Neural progenitor cell (in vitro differentiated cells): ENCODE data around the gene DISP3. TPM values are rescaled to one million over a fixed set of nuclear protein-coding genes. Genes with fewer than 3 reads are reported as not detected.
A peak's percentile ranks its signal among the peaks of the same experiment; 100 is the strongest.

Experiments
- DNase-seq: peaks from one replicate; pipeline ENCODE4 v3.0.0-alpha.2; 2016; ENCODE audit warnings: low spot score
- H2AFZ ChIP-seq: fragments of 200-600 bp; sonication (generic); replicated peaks from 2 replicates; pipeline ENCODE4 v1.6.1; 2016; ENCODE audit warnings: antibody characterized with exemption
- H3F3A ChIP-seq: fragments of 200-600 bp; sonication (generic); 2 replicates; pipeline ENCODE4 v1.6.1; 2016; ENCODE audit warnings: antibody characterized with exemption, low read depth
- H3K27ac ChIP-seq: fragments of 200-600 bp; sonication (generic); 2 replicates; pipeline ENCODE4 v1.5.1; 2016; ENCODE audit warnings: mild to moderate bottlenecking
- H3K27me3 ChIP-seq: fragments of 200-600 bp; sonication (generic); 2 replicates; pipeline ENCODE4 v1.6.1; 2016; ENCODE audit warnings: mild to moderate bottlenecking, moderate library complexity
- H3K36me3 ChIP-seq: fragments of 200-600 bp; sonication (generic); 2 replicates; pipeline ENCODE4 v1.5.1; 2016
- H3K4me1 ChIP-seq: fragments of 200-600 bp; sonication (generic); 2 replicates; pipeline ENCODE4 v1.6.1; 2016; ENCODE audit warnings: mixed run types
- H3K4me2 ChIP-seq: fragments of 200-600 bp; sonication (generic); 2 replicates; pipeline ENCODE4 v1.6.1; 2016
- H3K4me3 ChIP-seq: fragments of 200-600 bp; sonication (generic); 2 replicates; pipeline ENCODE4 v1.5.1; 2016
- H3K79me2 ChIP-seq: fragments of 200-600 bp; sonication (generic); 2 replicates; pipeline ENCODE4 v1.6.1; 2016; ENCODE audit warnings: low read depth
- H3K9ac ChIP-seq: fragments of 200-600 bp; sonication (generic); 2 replicates; pipeline ENCODE4 v1.6.1; 2016
- H3K9me3 ChIP-seq: fragments of 200-600 bp; sonication (generic); 2 replicates; pipeline ENCODE4 v1.5.1; 2016; ENCODE audit warnings: low read depth
- H4K20me1 ChIP-seq: fragments of 200-600 bp; sonication (generic); 2 replicates; pipeline ENCODE4 v1.6.1; 2016; ENCODE audit warnings: low read depth
- H3K27ac Mint-ChIP-seq: 3 replicates; pipeline ENCODE4 v1.8.0; 2021; ENCODE audit warnings: mixed read lengths
- H3K27me3 Mint-ChIP-seq: 2 replicates; pipeline ENCODE4 v1.8.0; 2022; ENCODE audit warnings: low read depth, mild to moderate bottlenecking, inconsistent platforms, moderate library complexity, mixed read lengths; ENCODE audit not compliant: insufficient read depth
- H3K36me3 Mint-ChIP-seq: 3 replicates; pipeline ENCODE4 v1.8.0; 2021; ENCODE audit warnings: mixed read lengths
- H3K4me1 Mint-ChIP-seq: 3 replicates; pipeline ENCODE4 v1.8.0; 2021; ENCODE audit warnings: mixed read lengths
- H3K4me3 Mint-ChIP-seq: 3 replicates; pipeline ENCODE4 v1.8.0; 2021; ENCODE audit warnings: mild to moderate bottlenecking, moderate library complexity, mixed read lengths
- H3K9me3 Mint-ChIP-seq: 3 replicates; pipeline ENCODE4 v1.8.0; 2020; ENCODE audit warnings: mixed read lengths
- EZH2 ChIP-seq: fragments of 200-600 bp; sonication (generic); IDR thresholded peaks from 2 replicates; pipeline ENCODE4 v1.6.1; 2017; ENCODE audit warnings: antibody characterized with exemption, mild to moderate bottlenecking, moderate library complexity
- EZH2phosphoT487 ChIP-seq: fragments of 200-600 bp; sonication (generic); IDR thresholded peaks from 2 replicates; pipeline ENCODE4 v1.6.1; 2017; ENCODE audit warnings: antibody characterized with exemption
- total RNA-seq: library from RNA; depleted of rRNA; stranded (reverse); fragments of >200 nt; gene quantifications from 2 replicates; pipeline ENCODE4 v1.2.3, GENCODE V29; 2015; ENCODE audit warnings: low replicate concordance
- TF ChIP-seq, protein P1 (sequence below): fragments of 200-600 bp; sonication (generic); IDR thresholded peaks from 2 replicates; pipeline ENCODE4 v1.5.1; 2017; ENCODE audit warnings: antibody characterized with exemption, mild to moderate bottlenecking

The DISP3 gene
- total RNA-seq, 1 donor from 2014 or later, result 2.0 TPM

DNA sequence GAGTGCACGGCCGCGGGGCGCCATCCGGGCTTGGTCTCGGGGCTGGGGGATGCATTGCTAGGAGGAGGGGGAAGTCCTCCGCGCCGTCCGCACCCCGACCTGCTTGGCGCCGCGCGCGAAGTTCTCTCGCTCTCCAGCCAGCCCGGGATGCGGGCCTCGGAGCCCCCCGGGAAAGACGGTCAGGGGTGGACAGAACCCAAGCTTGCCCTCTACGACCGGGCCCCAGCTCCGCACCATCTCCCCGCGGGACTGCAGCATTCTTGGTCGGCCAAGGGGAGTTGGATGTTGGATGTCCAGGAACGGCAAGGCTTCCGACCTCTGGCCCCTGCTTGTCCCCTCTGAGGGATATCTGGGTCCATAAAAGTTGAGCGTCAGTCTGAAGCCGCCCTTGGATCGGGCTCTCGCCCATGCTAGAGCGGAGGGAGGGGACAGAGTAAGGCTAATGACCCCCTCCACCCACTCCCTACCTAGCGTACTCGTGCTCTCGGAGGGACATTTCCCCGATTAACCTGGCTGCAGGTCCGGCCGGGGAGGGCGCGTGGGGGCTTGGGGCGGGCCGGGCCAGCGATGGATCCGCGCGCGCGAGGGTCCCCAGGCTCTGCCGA is 522 bp downstream of the DISP3 start:
- Histone ChIP-seq H3F3A (no peaks in the 10 kb centered on the region), H2AFZ (peak overlapping the region; percentile 99), H3K27ac (no peak overlapping the region), H3K9me3 (no peaks in the 10 kb centered on the region), H3K79me2 (no peaks in the 10 kb centered on the region), H3K36me3 (no peaks in the 10 kb centered on the region), H3K4me1 (peaks cover 6% of the 10 kb centered on the region), H3K4me3 (peak overlapping the region; percentile 96), H3K9ac (peak overlapping the region; percentile 98), H3K27me3 (peaks cover 62% of the 10 kb centered on the region), H4K20me1 (peaks cover 48% of the 10 kb centered on the region), H3K4me2 (peak overlapping the region; percentile 99)
- no peaks in the 10 kb centered on the region for H3K9me3 Mint-ChIP-seq
- H3K4me1 Mint-ChIP-seq, result peaks cover 16% of the 10 kb centered on the region
- H3K27me3 Mint-ChIP-seq, result peaks cover 33% of the 10 kb centered on the region
- H3K4me3 Mint-ChIP-seq, result peak overlapping the region; percentile 88
- peak; percentile 44 for DNase-seq
- H3K36me3 Mint-ChIP-seq, result peaks cover 4% of the 10 kb centered on the region
- TF ChIP-seq EZH2phosphoT487, result no peak
- TF ChIP-seq, protein P1, sequence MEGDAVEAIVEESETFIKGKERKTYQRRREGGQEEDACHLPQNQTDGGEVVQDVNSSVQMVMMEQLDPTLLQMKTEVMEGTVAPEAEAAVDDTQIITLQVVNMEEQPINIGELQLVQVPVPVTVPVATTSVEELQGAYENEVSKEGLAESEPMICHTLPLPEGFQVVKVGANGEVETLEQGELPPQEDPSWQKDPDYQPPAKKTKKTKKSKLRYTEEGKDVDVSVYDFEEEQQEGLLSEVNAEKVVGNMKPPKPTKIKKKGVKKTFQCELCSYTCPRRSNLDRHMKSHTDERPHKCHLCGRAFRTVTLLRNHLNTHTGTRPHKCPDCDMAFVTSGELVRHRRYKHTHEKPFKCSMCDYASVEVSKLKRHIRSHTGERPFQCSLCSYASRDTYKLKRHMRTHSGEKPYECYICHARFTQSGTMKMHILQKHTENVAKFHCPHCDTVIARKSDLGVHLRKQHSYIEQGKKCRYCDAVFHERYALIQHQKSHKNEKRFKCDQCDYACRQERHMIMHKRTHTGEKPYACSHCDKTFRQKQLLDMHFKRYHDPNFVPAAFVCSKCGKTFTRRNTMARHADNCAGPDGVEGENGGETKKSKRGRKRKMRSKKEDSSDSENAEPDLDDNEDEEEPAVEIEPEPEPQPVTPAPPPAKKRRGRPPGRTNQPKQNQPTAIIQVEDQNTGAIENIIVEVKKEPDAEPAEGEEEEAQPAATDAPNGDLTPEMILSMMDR, result no peak
- H3K27ac Mint-ChIP-seq, result no peak overlapping the region

DNA sequence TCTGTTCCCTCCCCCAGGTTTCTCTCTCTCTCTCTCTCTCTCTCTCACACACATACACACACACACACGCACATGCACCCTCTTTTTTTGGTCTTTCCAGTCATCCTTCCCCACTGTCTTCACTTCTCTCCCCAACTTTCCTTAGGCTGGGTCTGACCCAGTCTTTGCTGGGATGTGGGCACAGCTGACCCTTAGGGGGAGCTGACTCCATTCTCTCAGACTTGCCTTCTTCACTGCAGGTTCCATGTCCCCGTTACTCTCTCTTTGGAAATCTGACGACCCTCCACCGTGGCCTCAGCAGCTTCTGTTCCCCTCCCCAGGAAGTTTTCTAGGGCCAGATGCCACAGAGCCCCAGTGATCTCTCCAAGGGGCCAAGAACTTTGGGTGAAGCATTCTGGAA is 2.1 kb downstream of the DISP3 start:
- H2AFZ ChIP-seq, result no peak overlapping the region
- no peak overlapping the region for H3K27ac ChIP-seq
- H4K20me1 ChIP-seq, result peaks cover 53% of the 10 kb centered on the region
- peaks cover 4% of the 10 kb centered on the region for H3K36me3 Mint-ChIP-seq
- no peak for TF ChIP-seq EZH2phosphoT487
- TF ChIP-seq EZH2, result no peak
- TF ChIP-seq, protein P1, result peak; percentile 43
- peaks cover under 1% of the 10 kb centered on the region for H3F3A ChIP-seq
- no peak overlapping the region for H3K27ac Mint-ChIP-seq
- peak; percentile 39 for DNase-seq
- no peaks in the 10 kb centered on the region for H3K9me3 ChIP-seq
- no peak overlapping the region for H3K4me3 ChIP-seq
- H3K4me3 Mint-ChIP-seq, result peak overlapping the region; percentile 88
- H3K79me2 ChIP-seq, result no peaks in the 10 kb centered on the region
- no peaks in the 10 kb centered on the region for H3K36me3 ChIP-seq
- peaks cover 24% of the 10 kb centered on the region for H3K27me3 Mint-ChIP-seq
- H3K9me3 Mint-ChIP-seq, result no peaks in the 10 kb centered on the region
- H3K4me2 ChIP-seq, result no peak overlapping the region
- H3K4me1 ChIP-seq, result peaks cover 9% of the 10 kb centered on the region
- no peak overlapping the region for H3K9ac ChIP-seq
- peaks cover 18% of the 10 kb centered on the region for H3K4me1 Mint-ChIP-seq
- peaks cover 51% of the 10 kb centered on the region for H3K27me3 ChIP-seq

DNA sequence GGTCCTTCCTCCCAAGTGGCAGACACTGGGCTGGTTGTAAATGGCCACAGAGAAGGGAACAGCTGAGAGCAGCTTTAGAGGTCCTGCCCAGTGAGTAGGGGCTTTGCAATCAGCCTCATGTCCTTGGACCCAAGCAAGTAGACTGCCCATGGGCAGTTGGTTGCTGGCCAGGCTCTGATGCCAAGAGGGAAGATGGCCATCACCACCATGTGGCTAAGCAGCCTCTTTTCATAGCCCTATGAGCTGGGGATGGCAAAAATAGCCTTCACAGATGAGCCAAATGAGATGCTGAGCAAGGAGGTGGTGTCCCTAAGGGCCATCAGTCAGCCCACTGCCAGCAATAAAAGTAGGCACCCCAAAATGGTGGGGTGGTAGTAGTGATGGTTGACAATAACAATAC is 3.2 kb downstream of the DISP3 start:
- Histone ChIP-seq H3K9me3 (no peaks in the 10 kb centered on the region), H3K9ac (no peak overlapping the region), H3K79me2 (no peaks in the 10 kb centered on the region), H3K27ac (no peak overlapping the region), H3K27me3 (peaks cover 39% of the 10 kb centered on the region), H4K20me1 (peaks cover 60% of the 10 kb centered on the region), H3K4me3 (no peak overlapping the region), H3K4me2 (no peak overlapping the region), H3K4me1 (peaks cover 21% of the 10 kb centered on the region), H3F3A (peaks cover 13% of the 10 kb centered on the region), H3K36me3 (no peaks in the 10 kb centered on the region), H2AFZ (no peak overlapping the region)
- no peak for DNase-seq
- no peaks in the 10 kb centered on the region for H3K9me3 Mint-ChIP-seq
- H3K36me3 Mint-ChIP-seq, result peaks cover 4% of the 10 kb centered on the region
- no peak overlapping the region for H3K27ac Mint-ChIP-seq
- no peak overlapping the region for H3K4me3 Mint-ChIP-seq
- H3K4me1 Mint-ChIP-seq, result peaks cover 28% of the 10 kb centered on the region
- no peak for TF ChIP-seq EZH2phosphoT487
- peaks cover 22% of the 10 kb centered on the region for H3K27me3 Mint-ChIP-seq

DNA sequence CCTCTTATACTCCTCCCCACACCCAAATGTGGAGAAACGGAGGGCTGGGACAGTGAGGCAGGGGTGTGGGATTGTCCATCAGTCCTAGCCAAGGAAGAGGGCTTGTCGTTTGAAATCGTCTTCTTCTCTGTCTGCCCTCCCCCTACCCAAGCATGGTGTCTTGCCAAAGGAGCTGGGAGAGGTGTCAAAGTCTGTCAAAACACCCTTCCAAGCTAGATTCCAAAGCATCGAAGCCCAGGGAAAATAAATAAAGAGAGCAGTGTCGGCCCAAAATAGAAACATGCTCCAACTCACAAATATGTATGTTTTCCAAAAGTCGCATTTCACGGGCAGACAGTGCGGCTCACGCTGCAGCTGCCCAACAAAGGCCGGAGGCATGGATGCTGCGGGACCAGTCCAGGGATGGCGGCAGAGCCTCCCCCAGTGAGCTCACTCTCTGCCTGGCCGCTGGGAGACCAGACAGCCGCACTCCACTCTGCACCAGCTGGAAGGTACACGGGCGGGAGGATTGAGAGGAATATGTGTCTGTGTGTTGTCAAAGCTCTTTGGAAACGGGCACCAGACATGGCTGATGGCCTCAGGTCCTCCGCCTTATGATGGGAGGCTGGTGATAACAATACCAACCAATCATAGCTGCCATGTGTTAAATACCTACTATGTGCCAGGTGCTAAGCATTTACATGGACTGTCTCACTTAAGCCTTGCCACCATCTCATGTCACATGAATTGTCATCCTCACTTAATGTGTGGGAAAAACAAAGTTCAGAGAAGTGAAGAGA is 3.9 kb downstream of the DISP3 start:
- Histone ChIP-seq H3K79me2 (no peaks in the 10 kb centered on the region), H3K36me3 (no peaks in the 10 kb centered on the region), H2AFZ (no peak overlapping the region), H3K4me3 (no peak overlapping the region), H3K27me3 (peaks cover 32% of the 10 kb centered on the region), H4K20me1 (peaks cover 66% of the 10 kb centered on the region), H3K4me1 (peaks cover 28% of the 10 kb centered on the region), H3F3A (peaks cover 20% of the 10 kb centered on the region), H3K27ac (no peak overlapping the region), H3K9me3 (no peaks in the 10 kb centered on the region), H3K9ac (no peak overlapping the region), H3K4me2 (no peak overlapping the region)
- peaks cover 32% of the 10 kb centered on the region for H3K4me1 Mint-ChIP-seq
- H3K36me3 Mint-ChIP-seq, result peaks cover 4% of the 10 kb centered on the region
- no peak overlapping the region for H3K4me3 Mint-ChIP-seq
- H3K27me3 Mint-ChIP-seq, result peaks cover 17% of the 10 kb centered on the region
- TF ChIP-seq EZH2phosphoT487 (no peak), EZH2 (no peak)
- TF ChIP-seq, protein P1, result no peak
- H3K27ac Mint-ChIP-seq, result no peak overlapping the region
- DNase-seq, result no peak
- H3K9me3 Mint-ChIP-seq, result no peaks in the 10 kb centered on the region
